ENCODE measurements around the gene FBXO8.
"Not testable (repeated sequence)": the region's sequence is repeated elsewhere in the genome, so short reads cannot be mapped to it uniquely, and the experiment has no call there.

The FBXO8 gene

GRCh38 chr4:174277433-174277832, 6.0 kb downstream of the FBXO8 start:
- TF ChIP-seq Cebpa-rat (IDR thresholded peaks at IDR 0.05): no peak
- H3K4me3 ChIP-seq: no peak overlapping the region
- peaks cover 3 to 23% (median 10%) of the 10 kb centered on the region in 10 experiments; a peak in 15 of 20 replicates for H3K4me1 ChIP-seq
- no peak overlapping the region for H3K9ac ChIP-seq
- peaks cover 3 to 11% (median 6%) of the 10 kb centered on the region in 11 experiments; a peak in 12 of 22 replicates for H3K9me3 ChIP-seq (replicated peaks in 1 of 11)
- H3K4me2 ChIP-seq: no peak overlapping the region
- no peaks in the 10 kb centered on the region for H3K27me3 ChIP-seq
- peaks cover 0 to 44% (median 0%) of the 10 kb centered on the region in 11 experiments; a peak in 6 of 22 replicates for H4K20me1 ChIP-seq
- H3K27ac ChIP-seq: no peak overlapping the region
- H3K36me3 ChIP-seq: peaks cover 0 to 12% (median 7%) of the 10 kb centered on the region in 11 experiments; a peak in 7 of 22 replicates

GRCh38 chr4:174275101-174275500, 8.4 kb downstream of the FBXO8 start:
- Histone ChIP-seq H4K20me1 (peaks cover 0 to 55% (median 0%) of the 10 kb centered on the region in 11 experiments; a peak in 6 of 22 replicates), H3K27me3 (no peaks in the 10 kb centered on the region), H3K27ac (no peak overlapping the region), H3K4me3 (no peak overlapping the region), H3K4me2 (no peak overlapping the region), H3K4me1 (peaks cover 0 to 5% (median 0%) of the 10 kb centered on the region in 10 experiments; a peak in 1 of 20 replicates), H3K9ac (no peak overlapping the region), H3K9me3 (replicated peaks in 1 of 11) (peaks cover 3 to 9% (median 6%) of the 10 kb centered on the region in 11 experiments; a peak in 12 of 22 replicates), H3K36me3 (peaks cover 0 to 7% (median 5%) of the 10 kb centered on the region in 11 experiments; a peak in 7 of 22 replicates)
- TF ChIP-seq Cebpa-rat (IDR thresholded peaks at IDR 0.05): no peak

- H3K27ac ChIP-seq: no peak overlapping the region
- peaks cover under 1 to 4% (median 3%) of the 10 kb centered on the region in 11 experiments; a peak in 12 of 22 replicates for H3K9me3 ChIP-seq (replicated peaks in 1 of 11)
- no peak overlapping the region for H3K4me3 ChIP-seq
- peaks cover 0 to 61% (median 0%) of the 10 kb centered on the region in 11 experiments; a peak in 7 of 22 replicates for H4K20me1 ChIP-seq
- H3K27me3 ChIP-seq: no peaks in the 10 kb centered on the region
- peaks cover 0 to 5% (median 0%) of the 10 kb centered on the region in 10 experiments; a peak in 1 of 20 replicates for H3K4me1 ChIP-seq
- no peak overlapping the region for H3K9ac ChIP-seq
- H3K4me2 ChIP-seq: no peak overlapping the region
- H3K36me3 ChIP-seq: peaks cover 0 to 4% (median 1%) of the 10 kb centered on the region in 11 experiments; a peak in 6 of 22 replicates
- no peak for TF ChIP-seq Cebpa-rat (IDR thresholded peaks at IDR 0.05)
These were observed 9.0 kb downstream of the FBXO8 start for GRCh38 chr4:174274436-174274835.

GRCh38 chr4:174273930-174274329, 9.5 kb downstream of the FBXO8 start:
- Histone ChIP-seq H3K36me3 (peaks cover 0 to 5% (median 0%) of the 10 kb centered on the region in 11 experiments; a peak in 1 of 22 replicates), H3K4me1 (peaks cover 0 to 5% (median 0%) of the 10 kb centered on the region in 10 experiments; a peak in 1 of 20 replicates), H3K4me3 (no peak overlapping the region), H3K27me3 (no peaks in the 10 kb centered on the region), H3K9ac (no peak overlapping the region), H3K4me2 (no peak overlapping the region), H3K27ac (no peak overlapping the region), H4K20me1 (peaks cover 0 to 63% (median 0%) of the 10 kb centered on the region in 11 experiments; a peak in 7 of 22 replicates), H3K9me3 (replicated peaks in 1 of 11) (no peaks in the 10 kb centered on the region)
- TF ChIP-seq Cebpa-rat (IDR thresholded peaks at IDR 0.05): no peak

- no peak overlapping the region for H3K4me2 ChIP-seq
- H3K9me3 ChIP-seq (replicated peaks in 1 of 11): no peaks in the 10 kb centered on the region
- no peak overlapping the region for H3K4me3 ChIP-seq
- H4K20me1 ChIP-seq: peaks cover 0 to 69% (median 0%) of the 10 kb centered on the region in 11 experiments; a peak in 5 of 22 replicates
- H3K4me1 ChIP-seq: peaks cover 0 to 6% (median 0%) of the 10 kb centered on the region in 10 experiments; a peak in 1 of 20 replicates
- TF ChIP-seq Cebpa-rat (IDR thresholded peaks at IDR 0.05): no peak
- H3K27me3 ChIP-seq: no peaks in the 10 kb centered on the region
- no peak overlapping the region for H3K9ac ChIP-seq
- peaks cover 0 to 24% (median 6%) of the 10 kb centered on the region in 11 experiments; a peak in 7 of 22 replicates for H3K36me3 ChIP-seq
- H3K27ac ChIP-seq: no peak overlapping the region
These were observed 17.1 kb downstream of the FBXO8 start for GRCh38 chr4:174266416-174266815.

GRCh38 chr4:174265916-174266315, 17.6 kb downstream of the FBXO8 start:
- no peak overlapping the region for H3K4me3 ChIP-seq
- H3K27ac ChIP-seq: no peak overlapping the region
- no peak overlapping the region for H3K4me2 ChIP-seq
- H4K20me1 ChIP-seq: peaks cover 0 to 68% (median 0%) of the 10 kb centered on the region in 11 experiments; a peak in 5 of 22 replicates
- TF ChIP-seq Cebpa-rat (IDR thresholded peaks at IDR 0.05): no peak
- no peaks in the 10 kb centered on the region for H3K9me3 ChIP-seq (replicated peaks in 1 of 11)
- no peaks in the 10 kb centered on the region for H3K27me3 ChIP-seq
- H3K36me3 ChIP-seq: peaks cover 0 to 24% (median 6%) of the 10 kb centered on the region in 11 experiments; a peak in 7 of 22 replicates
- peaks cover 0 to 6% (median 0%) of the 10 kb centered on the region in 10 experiments; a peak in 1 of 20 replicates for H3K4me1 ChIP-seq
- H3K9ac ChIP-seq: no peak overlapping the region

- no peak overlapping the region for H3K27ac ChIP-seq
- peaks cover 0 to 60% (median 0%) of the 10 kb centered on the region in 11 experiments; a peak in 4 of 22 replicates for H4K20me1 ChIP-seq
- no peak overlapping the region for H3K4me3 ChIP-seq
- no peaks in the 10 kb centered on the region for H3K9me3 ChIP-seq (replicated peaks in 1 of 11)
- H3K27me3 ChIP-seq: no peaks in the 10 kb centered on the region
- no peak for TF ChIP-seq Cebpa-rat (IDR thresholded peaks at IDR 0.05)
- H3K4me2 ChIP-seq: no peak overlapping the region
- H3K9ac ChIP-seq: no peak overlapping the region
- peaks cover 0 to 24% (median 7%) of the 10 kb centered on the region in 11 experiments; a peak in 7 of 22 replicates for H3K36me3 ChIP-seq
- peaks cover 0 to 6% (median 0%) of the 10 kb centered on the region in 10 experiments; a peak in 1 of 20 replicates for H3K4me1 ChIP-seq
These were observed 20.1 kb downstream of the FBXO8 start for GRCh38 chr4:174263445-174263736.

GRCh38 chr4:174262624-174263444, 20.6 kb downstream of the FBXO8 start:
- H3K27me3 ChIP-seq: no peaks in the 10 kb centered on the region
- H3K4me3 ChIP-seq: no peak overlapping the region
- H3K4me2 ChIP-seq: no peak overlapping the region
- H3K4me1 ChIP-seq: peaks cover 0 to 6% (median 0%) of the 10 kb centered on the region in 10 experiments; a peak in 1 of 20 replicates
- H3K9ac ChIP-seq: no peak overlapping the region
- peaks cover 0 to 60% (median 0%) of the 10 kb centered on the region in 11 experiments; a peak in 4 of 22 replicates for H4K20me1 ChIP-seq
- no peak overlapping the region for H3K27ac ChIP-seq
- no peaks in the 10 kb centered on the region for H3K9me3 ChIP-seq (replicated peaks in 1 of 11)
- no peak for TF ChIP-seq Cebpa-rat (IDR thresholded peaks at IDR 0.05)
- peaks cover 2 to 24% (median 9%) of the 10 kb centered on the region in 11 experiments; a peak in 9 of 22 replicates for H3K36me3 ChIP-seq

GRCh38 chr4:174261432-174261831, 22.0 kb downstream of the FBXO8 start:
- not testable (repeated sequence) for H3K27ac ChIP-seq; H3K9me3 ChIP-seq (replicated peaks in 1 of 11); H3K27me3 ChIP-seq; H3K4me2 ChIP-seq; H3K4me3 ChIP-seq; H3K9ac ChIP-seq; H3K4me1 ChIP-seq
- peaks cover 6 to 38% (median 14%) of the 10 kb centered on the region in 11 experiments; a peak in 10 of 22 replicates for H3K36me3 ChIP-seq
- peaks cover 0 to 51% (median 0%) of the 10 kb centered on the region in 11 experiments; a peak in 4 of 22 replicates for H4K20me1 ChIP-seq
